ENCODE data around the gene PRR22. TPM values are rescaled to one million over a fixed set of nuclear protein-coding genes. Genes with fewer than 3 reads are reported as not detected.

The PRR22 gene
- total RNA-seq, 2 experiments from 2014 or later = 6.1 to 10.5 TPM

DNA sequence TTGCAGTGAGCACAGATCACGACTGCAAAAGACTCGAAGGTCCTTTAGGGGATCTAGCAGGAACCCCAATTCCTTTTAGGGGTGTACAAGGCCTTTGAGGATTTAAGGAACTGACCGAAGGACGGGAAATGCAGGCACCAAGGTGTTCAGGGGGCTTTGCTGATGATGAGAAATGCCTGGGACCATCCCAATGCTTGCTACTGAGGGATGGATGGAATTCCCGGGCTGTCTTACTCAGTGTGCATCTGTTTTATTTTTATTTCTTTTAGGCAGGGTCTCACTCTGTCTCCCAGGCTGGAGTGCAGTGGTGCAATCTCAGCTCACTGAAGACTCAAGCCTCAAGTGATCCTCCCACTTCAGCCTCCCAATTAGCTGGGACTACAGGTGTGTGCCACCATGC lies 11.3 kb downstream of the PRR22 start:
- intact Hi-C loops (cut with micrococcal nuclease; ENCODE audit: unreplicated experiment) = no loop called here
- Histone ChIP-seq H3K36me3 (ENCODE audit: insufficient read depth, low read length) (no peaks in the 10 kb centered on the region), H4K20me1 (ENCODE audit: insufficient read depth, low read length) (no peaks in the 10 kb centered on the region), H3K79me2 (ENCODE audit: insufficient read depth, low read depth, low read length) (no peaks in the 10 kb centered on the region), H3K27ac (ENCODE audit: low read depth, low read length, poor library complexity, severe bottlenecking) (no peak overlapping the region), H3K4me3 (ENCODE audit: low read depth, low read length, poor library complexity, severe bottlenecking) (no peak overlapping the region), H3K4me1 (ENCODE audit: insufficient read depth, low read length, poor library complexity, severe bottlenecking) (peaks cover 5% of the 10 kb centered on the region), H3K9me3 (ENCODE audit: low read length) (no peaks in the 10 kb centered on the region), H3K4me2 (ENCODE audit: low read length) (no peak overlapping the region), H2AFZ (ENCODE audit: low read length) (peak overlapping the region; percentile 30; the same call in 1 of the 2 replicates), H3K9me2 (ENCODE audit: insufficient read depth, low read length) (no peaks in the 10 kb centered on the region)
- no peak for DNase-seq (ENCODE audit: low spot score)
- no peak for TF ChIP-seq EZH2phosphoT487 (IDR thresholded peaks at IDR 0.05; ENCODE audit: borderline replicate concordance, low read depth, low read length)
- TF ChIP-seq CTCF (conservative IDR thresholded peaks at IDR 0.05; ENCODE audit: low read length) = no peak
- ChIA-PET CTCF (ENCODE audit: unreplicated experiment) (interaction anchor here (0.9 kb wide), 1 partner anchor 31 kb away, joined by 5 read pairs; the partner anchor contains the start of gene NRTN), POLR2A (interaction anchor here (0.6 to 0.7 kb wide), 2 partner anchors 12 to 76 kb away, joined by 3 read pairs; no protein-coding TSS in a partner anchor)
- BruUV-seq (replicated peaks) = no TSS peak

- Histone ChIP-seq H3K36me3 (ENCODE audit: insufficient read depth, low read length) (no peaks in the 10 kb centered on the region), H3K9me3 (ENCODE audit: low read length) (no peaks in the 10 kb centered on the region), H3K4me1 (ENCODE audit: insufficient read depth, low read length, poor library complexity, severe bottlenecking) (peaks cover 12% of the 10 kb centered on the region), H3K79me2 (ENCODE audit: insufficient read depth, low read depth, low read length) (no peaks in the 10 kb centered on the region), H3K4me2 (ENCODE audit: low read length) (no peak overlapping the region), H3K4me3 (ENCODE audit: low read depth, low read length, poor library complexity, severe bottlenecking) (no peak overlapping the region), H4K20me1 (ENCODE audit: insufficient read depth, low read length) (no peaks in the 10 kb centered on the region), H3K27ac (ENCODE audit: low read depth, low read length, poor library complexity, severe bottlenecking) (no peak overlapping the region), H2AFZ (ENCODE audit: low read length) (peak overlapping the region; percentile 30; the same call in 1 of the 2 replicates), H3K9me2 (ENCODE audit: insufficient read depth, low read length) (no peaks in the 10 kb centered on the region)
- POLR2A ChIA-PET = no interaction called here
- CTCF ChIA-PET (ENCODE audit: unreplicated experiment) = no interaction called here
- BruUV-seq (replicated peaks) = no TSS peak
- TF ChIP-seq EZH2phosphoT487 (IDR thresholded peaks at IDR 0.05; ENCODE audit: borderline replicate concordance, low read depth, low read length) = no peak
- no peak for TF ChIP-seq CTCF (conservative IDR thresholded peaks at IDR 0.05; ENCODE audit: low read length)
- no peak for DNase-seq (ENCODE audit: low spot score)
- intact Hi-C loops (cut with micrococcal nuclease; ENCODE audit: unreplicated experiment) = no loop called here
Observed at GRCh38 chr19:5772416-5772815, 12.1 kb downstream of the PRR22 start.

DNA sequence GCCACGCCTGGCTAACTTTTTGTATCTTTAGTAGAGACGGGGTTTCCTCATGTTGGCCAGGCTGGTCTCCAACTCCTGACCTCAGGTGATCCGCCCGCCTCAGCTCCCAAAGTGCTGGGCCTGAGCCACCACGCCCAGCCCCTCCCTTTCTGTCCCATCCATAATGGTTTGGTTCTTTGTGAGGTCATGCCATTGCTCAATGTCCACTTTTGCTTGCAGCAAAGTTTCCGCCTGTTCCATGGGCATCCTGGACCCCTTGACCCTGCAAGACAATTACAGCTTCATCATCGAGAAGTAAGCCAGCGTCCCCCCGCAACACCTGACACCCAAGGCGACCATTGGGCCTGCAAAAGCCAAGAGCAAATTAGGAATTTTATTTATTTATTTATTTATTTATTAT lies 16.6 kb downstream of the PRR22 start:
- ChIA-PET CTCF (ENCODE audit: unreplicated experiment) (no interaction called here), POLR2A (interaction anchor here (1.2 kb wide), 1 partner anchor 202 kb away, joined by 3 read pairs; no protein-coding TSS in a partner anchor)
- peaks cover 20% of the 10 kb centered on the region for H3K4me1 ChIP-seq (ENCODE audit: insufficient read depth, low read length, poor library complexity, severe bottlenecking)
- intact Hi-C loops (cut with micrococcal nuclease; ENCODE audit: unreplicated experiment) = loop anchor here (1.0 kb wide), 1 partner anchor 48 kb away; the partner anchor contains the start of genes CATSPERD and LONP1
- TF ChIP-seq EZH2phosphoT487 (IDR thresholded peaks at IDR 0.05; ENCODE audit: borderline replicate concordance, low read depth, low read length) (no peak), CTCF (conservative IDR thresholded peaks at IDR 0.05; ENCODE audit: low read length) (no peak)
- H3K9me2 ChIP-seq (ENCODE audit: insufficient read depth, low read length) = no peaks in the 10 kb centered on the region
- H4K20me1 ChIP-seq (ENCODE audit: insufficient read depth, low read length) = no peaks in the 10 kb centered on the region
- no peak for DNase-seq (ENCODE audit: low spot score)
- H3K79me2 ChIP-seq (ENCODE audit: insufficient read depth, low read depth, low read length) = no peaks in the 10 kb centered on the region
- H3K36me3 ChIP-seq (ENCODE audit: insufficient read depth, low read length) = no peaks in the 10 kb centered on the region
- H2AFZ ChIP-seq (ENCODE audit: low read length) = no peak overlapping the region
- H3K27ac ChIP-seq (ENCODE audit: low read depth, low read length, poor library complexity, severe bottlenecking) = peak overlapping the region; percentile 72
- H3K9me3 ChIP-seq (ENCODE audit: low read length) = no peaks in the 10 kb centered on the region
- peak overlapping the region; percentile 4; the same call in 1 of the 2 replicates for H3K4me2 ChIP-seq (ENCODE audit: low read length)
- no TSS peak for BruUV-seq (replicated peaks)
- no peak overlapping the region for H3K4me3 ChIP-seq (ENCODE audit: low read depth, low read length, poor library complexity, severe bottlenecking)
